IPS-NIHi11 (cell line): ENCODE measurements around the gene LSS.
"Not testable (repeated sequence)": the region's sequence is repeated elsewhere in the genome, so short reads cannot be mapped to it uniquely, and the experiment has no call there.

Source experiments
- DNase-seq: peaks from one replicate; pipeline ENCODE4 v3.0.0; 2012; ENCODE audit warnings: mixed read lengths, low spot score

LSS gene

GRCh38 chr21:46205166-46205565 lies 23.4 kb downstream of the LSS start:
- DNase-seq = no peak

GRCh38 chr21:46203203-46203600 lies 25.4 kb downstream of the LSS start:
- DNase-seq = no peak

- DNase-seq = no peak
Observed at GRCh38 chr21:46202592-46203202, 25.9 kb downstream of the LSS start.

GRCh38 chr21:46200877-46201803 lies 27.4 kb downstream of the LSS start:
- not testable (repeated sequence) for DNase-seq

GRCh38 chr21:46199436-46200373 lies 28.9 kb downstream of the LSS start:
- no peak for DNase-seq

- no peak for DNase-seq
Observed at GRCh38 chr21:46196733-46197132, 31.8 kb downstream of the LSS start.

- DNase-seq = no peak
Observed at GRCh38 chr21:46195595-46196195, 32.9 kb downstream of the LSS start.

- no peak for DNase-seq
Observed at GRCh38 chr21:46194374-46195334, 33.9 kb downstream of the LSS start.

- DNase-seq = no peak
Observed at GRCh38 chr21:46193829-46194373, 34.7 kb downstream of the LSS start.

- DNase-seq = peak; percentile 3
Observed at GRCh38 chr21:46191686-46192575, 36.6 kb downstream of the LSS start.

- DNase-seq = peak; percentile 4
Observed at GRCh38 chr21:46191257-46191685, 37.3 kb downstream of the LSS start.

- peak; percentile 5 for DNase-seq
Observed at GRCh38 chr21:46190491-46191131, 38.0 kb downstream of the LSS start.

- peak; percentile 3 for DNase-seq
Observed at GRCh38 chr21:46189959-46190490, 38.5 kb downstream of the LSS start.

- DNase-seq = peak; percentile 2
Observed at GRCh38 chr21:46189213-46189958, 39.2 kb downstream of the LSS start.

- DNase-seq = peak; percentile 41
Observed at GRCh38 chr21:46188226-46189212, 40.1 kb downstream of the LSS start.

- DNase-seq = no peak
Observed at GRCh38 chr21:46187814-46188213, 40.8 kb downstream of the LSS start.
